SW480 (cell line): ENCODE data around the gene SLC35D3.
"Not testable (repeated sequence)": the region's sequence is repeated elsewhere in the genome, so short reads cannot be mapped to it uniquely, and the experiment has no call there.

Experiments
- DNase-seq: peaks from one replicate; pipeline ENCODE4 v3.0.0-alpha.2; 2016; ENCODE audit warnings: low spot score

The SLC35D3 gene, protein sequence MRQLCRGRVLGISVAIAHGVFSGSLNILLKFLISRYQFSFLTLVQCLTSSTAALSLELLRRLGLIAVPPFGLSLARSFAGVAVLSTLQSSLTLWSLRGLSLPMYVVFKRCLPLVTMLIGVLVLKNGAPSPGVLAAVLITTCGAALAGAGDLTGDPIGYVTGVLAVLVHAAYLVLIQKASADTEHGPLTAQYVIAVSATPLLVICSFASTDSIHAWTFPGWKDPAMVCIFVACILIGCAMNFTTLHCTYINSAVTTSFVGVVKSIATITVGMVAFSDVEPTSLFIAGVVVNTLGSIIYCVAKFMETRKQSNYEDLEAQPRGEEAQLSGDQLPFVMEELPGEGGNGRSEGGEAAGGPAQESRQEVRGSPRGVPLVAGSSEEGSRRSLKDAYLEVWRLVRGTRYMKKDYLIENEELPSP

DNA sequence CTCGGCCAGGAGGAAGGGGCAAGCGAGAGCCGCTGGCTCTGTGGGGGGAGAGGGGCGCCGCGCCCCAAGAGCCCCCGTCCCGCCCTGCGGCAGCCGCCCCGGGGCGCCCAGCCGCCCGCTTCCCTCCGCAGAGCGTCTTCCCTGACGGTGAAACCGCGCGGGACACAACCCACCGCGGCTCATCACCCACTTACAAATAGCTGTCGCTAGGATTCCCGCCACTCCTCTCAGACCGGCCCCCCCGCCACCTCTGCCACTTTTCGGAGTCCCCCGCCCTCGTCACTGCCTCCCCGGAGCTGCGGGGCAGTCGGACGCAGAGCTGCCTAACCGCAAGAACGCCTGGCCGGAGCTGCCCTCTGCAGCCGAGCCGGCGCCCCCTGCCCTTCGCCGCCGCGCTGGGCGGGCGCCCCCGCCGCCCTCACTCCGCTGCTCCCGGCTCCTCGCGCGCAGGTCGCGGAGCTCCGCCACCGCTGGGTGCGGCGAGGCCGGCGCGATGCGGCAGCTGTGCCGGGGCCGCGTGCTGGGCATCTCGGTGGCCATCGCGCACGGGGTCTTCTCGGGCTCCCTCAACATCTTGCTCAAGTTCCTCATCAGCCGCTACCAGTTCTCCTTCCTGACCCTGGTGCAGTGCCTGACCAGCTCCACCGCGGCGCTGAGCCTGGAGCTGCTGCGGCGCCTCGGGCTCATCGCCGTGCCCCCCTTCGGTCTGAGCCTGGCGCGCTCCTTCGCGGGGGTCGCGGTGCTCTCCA lies at the start of gene SLC35D3:
TSS of gene SLC35D3 (plus strand) at position 366 of the 749 bp plus-strand sequence. CDS start at position 494, 128 bp downstream.
- DNase-seq = peak; percentile 22

GRCh38 chr6:136873748-136874147 lies 48.4 kb upstream of the SLC35D3 start:
- no peak for DNase-seq

GRCh38 chr6:136876469-136876868 lies 45.6 kb upstream of the SLC35D3 start:
- not testable (repeated sequence) for DNase-seq

GRCh38 chr6:136880748-136881460 lies 41.2 kb upstream of the SLC35D3 start:
- no peak for DNase-seq

GRCh38 chr6:136886091-136886490 lies 36.0 kb upstream of the SLC35D3 start:
- no peak for DNase-seq

DNA sequence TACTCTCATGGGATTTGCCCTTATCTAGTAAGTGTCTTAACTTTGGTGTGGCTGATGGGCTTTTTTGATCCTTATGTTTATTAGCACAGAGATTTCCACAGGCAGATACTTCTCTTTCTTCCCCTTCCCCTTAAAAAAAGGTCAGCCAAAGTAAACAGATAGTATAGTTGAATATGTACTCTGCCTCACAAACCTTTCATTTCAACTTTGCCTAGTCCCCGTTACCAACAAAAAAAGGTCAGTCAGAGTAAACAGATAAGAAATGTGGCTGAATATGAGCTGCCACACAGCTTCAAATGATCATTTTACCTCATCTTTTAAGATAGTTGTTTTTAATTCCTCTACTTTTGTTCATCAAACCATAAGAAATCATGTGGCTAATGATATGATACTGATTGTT lies 34.1 kb upstream of the SLC35D3 start:
- DNase-seq = no peak

DNA sequence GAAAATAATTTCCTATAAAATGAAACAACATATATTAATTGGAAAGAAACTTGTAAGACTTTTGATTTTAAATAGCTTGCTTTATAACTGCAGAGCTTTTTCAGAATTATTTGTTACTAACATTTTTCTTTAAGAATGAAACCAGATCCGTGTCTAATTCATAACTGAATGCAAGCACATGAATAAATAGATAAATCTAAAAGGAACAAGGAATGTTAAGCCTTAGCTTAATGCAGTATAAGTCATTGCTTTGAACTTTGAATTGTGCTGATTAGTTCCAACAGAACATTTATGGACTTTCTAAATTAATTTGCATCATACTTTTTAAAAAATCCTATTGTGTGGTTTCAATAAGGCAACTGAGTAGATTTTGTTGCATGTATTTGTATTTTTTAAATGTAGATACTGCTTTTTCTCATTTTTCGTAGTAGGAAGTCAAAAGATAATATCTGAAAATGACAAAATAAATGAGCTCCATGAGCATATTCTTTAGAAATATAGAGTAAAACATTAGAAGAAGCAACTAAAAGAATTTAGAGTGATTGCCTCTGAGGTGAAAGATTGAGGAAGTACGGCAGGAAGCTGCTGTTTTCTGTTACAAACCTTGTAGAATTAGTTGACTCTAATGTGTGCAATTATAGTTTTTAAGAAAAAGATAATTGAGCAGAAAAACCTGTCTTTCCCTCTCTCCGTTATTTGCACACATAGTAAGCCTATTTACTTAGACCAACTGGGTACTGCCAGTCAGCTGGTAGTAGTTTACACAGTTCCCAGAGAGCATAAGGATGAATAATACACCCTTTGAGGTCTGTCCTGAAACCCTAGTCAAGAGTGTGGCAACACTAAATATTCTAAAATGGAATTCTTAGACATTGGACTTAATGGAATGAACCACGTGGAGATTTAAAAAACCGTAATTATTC lies 32.6 kb upstream of the SLC35D3 start:
- DNase-seq = no peak

GRCh38 chr6:136890194-136890839 lies 31.8 kb upstream of the SLC35D3 start:
- DNase-seq = no peak

DNA sequence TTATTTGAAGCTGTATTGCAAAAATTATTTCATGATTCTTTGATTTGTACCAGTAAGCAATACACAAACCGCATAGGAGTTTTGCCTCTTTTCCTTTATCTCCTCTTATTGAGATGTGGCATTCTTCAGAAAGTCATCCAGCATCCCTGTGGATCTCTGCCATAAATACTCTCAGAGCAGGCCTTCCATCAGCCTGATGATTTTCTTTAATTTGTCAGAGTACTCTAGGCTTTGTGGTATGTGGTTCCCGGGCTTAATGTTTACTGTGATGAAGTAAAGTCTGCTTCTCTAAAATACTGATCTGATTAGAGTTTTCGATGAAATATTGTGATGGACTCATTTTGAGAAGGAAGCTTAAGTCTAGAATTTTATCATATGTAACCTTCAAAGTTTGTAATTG lies 31.1 kb upstream of the SLC35D3 start:
- no peak for DNase-seq

GRCh38 chr6:136893187-136893586 lies 28.9 kb upstream of the SLC35D3 start:
- no peak for DNase-seq

- DNase-seq = no peak
These were observed 26.2 kb upstream of the SLC35D3 start for GRCh38 chr6:136895901-136896300.

- no peak for DNase-seq
These were observed 25.0 kb upstream of the SLC35D3 start for GRCh38 chr6:136897071-136897470.

- DNase-seq = no peak
These were observed 20.8 kb upstream of the SLC35D3 start for GRCh38 chr6:136901212-136901784.

DNA sequence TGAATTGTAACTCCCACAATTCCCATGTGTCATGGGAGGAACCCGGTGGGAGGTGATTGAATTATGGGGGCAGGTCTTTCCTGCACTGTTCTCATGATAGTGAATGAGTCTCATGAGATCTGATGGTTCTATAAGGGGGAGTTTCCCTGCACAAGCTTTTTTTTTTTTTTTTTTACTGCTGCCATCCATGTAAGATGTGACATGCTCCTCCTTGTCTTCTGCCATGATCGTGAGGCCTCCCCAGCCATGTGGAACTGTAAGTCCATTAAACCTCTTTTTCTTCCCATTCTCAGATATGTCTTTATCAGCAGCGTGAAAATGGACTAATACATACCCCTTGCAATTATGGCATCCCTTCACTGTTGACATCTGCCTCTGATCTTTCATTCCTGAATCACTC lies 17.6 kb upstream of the SLC35D3 start:
- DNase-seq = not testable (repeated sequence)

DNA sequence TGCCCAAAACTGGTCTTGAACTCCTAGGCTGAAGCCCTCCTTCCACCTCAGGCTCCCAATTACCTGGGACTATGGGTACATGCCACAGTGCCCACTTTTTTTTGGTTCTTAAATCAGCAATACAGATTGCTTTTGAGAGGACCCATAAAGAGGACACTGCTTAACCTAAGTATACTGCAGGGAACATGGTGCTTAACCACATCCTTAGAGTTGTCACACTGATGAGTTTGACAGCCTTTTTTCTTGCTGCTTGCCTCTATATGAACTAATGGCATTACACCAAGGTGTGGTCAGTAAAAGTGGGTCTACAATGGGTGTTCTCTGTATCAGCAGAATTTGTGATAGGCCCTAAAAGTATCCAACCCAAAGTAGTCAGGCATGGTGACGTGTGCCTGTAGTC lies 7.2 kb upstream of the SLC35D3 start:
- no peak for DNase-seq

DNA sequence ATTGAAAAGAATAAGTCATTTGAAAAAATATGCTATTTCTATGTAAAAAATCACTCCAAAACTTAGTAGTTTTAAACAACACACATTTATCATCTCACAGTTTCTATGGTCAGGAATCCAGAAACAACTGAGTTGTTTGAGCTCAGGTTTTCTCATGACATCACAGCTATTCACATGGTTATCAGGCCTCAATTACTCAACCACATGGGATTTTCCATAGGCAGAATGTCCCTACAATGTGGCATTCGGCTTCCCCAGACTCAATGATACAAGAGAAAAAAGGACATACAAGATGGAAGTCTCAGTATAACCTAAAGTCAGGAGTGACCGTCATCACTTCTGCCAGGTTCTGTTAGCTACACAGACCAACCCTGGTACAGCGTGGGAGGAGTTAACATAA lies 3.4 kb upstream of the SLC35D3 start:
- DNase-seq = no peak

DNA sequence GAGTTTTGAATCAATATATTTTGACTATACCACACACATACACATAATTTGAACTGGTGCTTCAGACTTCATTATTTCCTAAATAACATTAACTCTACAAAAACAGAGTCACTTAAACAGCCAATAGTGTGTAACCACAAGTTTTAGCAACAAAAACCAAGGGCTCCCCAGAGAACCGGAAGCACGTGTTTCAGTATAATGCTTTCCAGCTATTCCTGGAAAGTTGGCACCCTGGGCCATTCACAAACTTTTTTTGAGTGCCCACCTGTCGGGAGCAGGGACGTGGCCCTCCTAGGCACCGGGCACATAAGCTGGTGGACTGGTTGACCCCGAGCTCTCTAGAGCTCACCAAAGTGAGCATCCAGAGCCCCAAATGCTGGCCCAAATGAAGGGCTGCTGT lies 1.9 kb upstream of the SLC35D3 start:
- no peak for DNase-seq

DNA sequence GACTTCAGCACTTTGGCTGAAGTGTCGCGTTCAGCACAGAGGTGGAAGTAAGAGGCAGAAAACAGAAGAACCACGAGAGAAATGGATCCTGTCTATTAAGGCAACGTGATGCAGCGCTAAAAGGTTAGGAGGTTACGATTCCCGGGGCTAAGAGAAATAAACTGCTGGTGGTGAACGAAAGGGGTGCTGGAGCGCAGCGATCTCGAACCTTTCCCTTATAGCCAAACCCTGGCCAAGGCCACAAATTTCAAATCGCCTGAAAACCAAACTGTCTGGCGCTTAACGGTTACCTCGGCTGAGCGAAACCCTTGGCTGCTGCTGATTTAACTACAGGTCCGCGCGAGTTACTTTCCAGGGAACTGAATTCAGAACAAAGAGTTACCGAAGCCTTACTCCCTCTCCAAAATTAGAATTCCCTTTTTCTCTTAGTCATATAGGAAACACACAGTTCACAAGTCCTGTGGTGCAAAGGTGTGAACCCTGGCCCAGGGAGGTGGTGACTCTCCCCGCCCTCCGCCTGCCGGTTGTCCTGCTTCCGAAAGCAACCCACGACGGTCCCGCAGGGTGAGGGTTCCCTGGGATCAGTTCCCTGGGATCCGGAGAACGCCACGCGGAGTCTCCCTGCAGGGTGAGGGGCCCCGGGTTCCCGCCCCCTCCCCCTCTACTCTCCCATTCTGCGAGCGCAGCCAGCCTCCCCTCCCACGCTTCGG lies 1.3 kb upstream of the SLC35D3 start:
- no peak for DNase-seq

- no peak for DNase-seq
These were observed 643 bp upstream of the SLC35D3 start for GRCh38 chr6:136921381-136921935.

- DNase-seq = no peak
These were observed 545 bp downstream of the SLC35D3 start for GRCh38 chr6:136922685-136923006.
